IMR-90 (cell line): ENCODE measurements around the gene PRR5L. TPM values are rescaled to one million over a fixed set of nuclear protein-coding genes. Genes with fewer than 3 reads are reported as not detected.

Experiments
- ATAC-seq: fragments of 200-7000 bp; cut with Tn5 transposase; 2 replicates; pipeline ENCODE4 v1.9.1; 2020; ENCODE audit warnings: low read depth, mild to moderate bottlenecking, moderate library complexity
- BruUV-seq: library from RNA; stranded (reverse); fragments of 400-500 nt; replicated peaks from 2 replicates; lab custom pipeline; 2021; lab: Mats Ljungman, UMichigan
- CTCF ChIA-PET: fragments of 300-600 bp; formaldehyde crosslinking; extraction: SDS; loops from one replicate; lab custom pipeline; 2021; ENCODE audit warnings: antibody characterized with exemption; lab: Yijun Ruan, JAX
- POLR2A ChIA-PET: fragments of 300-600 bp; sonication (Branson Sonifier 250); formaldehyde crosslinking; loops from one replicate; lab custom pipeline; 2022; ENCODE audit warnings: antibody characterized with exemption; ENCODE audit not compliant: unreplicated experiment; lab: Charles Lee
- DNase-seq: peaks from one replicate; pipeline ENCODE4 v3.0.0; 2013
- H2AFZ ChIP-seq: replicated peaks from 2 replicates; pipeline ENCODE3; 2013; ENCODE audit warnings: low read length, mild to moderate bottlenecking; ENCODE audit not compliant: poor library complexity
- H2AK5ac ChIP-seq: 2 replicates; pipeline ENCODE4 v1.6.1; 2013; ENCODE audit warnings: low read depth, low read length, inconsistent platforms
- H2AK9ac ChIP-seq: replicated peaks from 2 replicates; pipeline ENCODE3; 2013; ENCODE audit warnings: mild to moderate bottlenecking, low read depth, low read length, moderate library complexity; ENCODE audit not compliant: poor library complexity
- H2BK120ac ChIP-seq: 2 replicates; pipeline ENCODE4 v1.6.1; 2013; ENCODE audit warnings: low read depth, low read length, inconsistent platforms
- H2BK15ac ChIP-seq: 3 replicates; pipeline ENCODE4 v1.6.1; 2013; ENCODE audit warnings: low read depth, low read length, inconsistent platforms
- H2BK20ac ChIP-seq: 2 replicates; pipeline ENCODE4 v1.6.1; 2013; ENCODE audit warnings: low read depth, mild to moderate bottlenecking, inconsistent platforms, low read length, moderate library complexity
- H2BK5ac ChIP-seq: 2 replicates; pipeline ENCODE4 v1.6.1; 2013; ENCODE audit warnings: mild to moderate bottlenecking, low read depth, low read length, inconsistent platforms; ENCODE audit not compliant: poor library complexity, severe bottlenecking
- H3K14ac ChIP-seq: replicated peaks from 2 replicates; pipeline ENCODE4 v1.6.1; 2013; ENCODE audit warnings: low read depth, low read length, inconsistent platforms
- H3K18ac ChIP-seq: 2 replicates; pipeline ENCODE4 v1.6.1; 2013; ENCODE audit warnings: low read depth, low read length, control low read depth
- H3K23ac ChIP-seq: 2 replicates; pipeline ENCODE4 v1.6.1; 2013; ENCODE audit warnings: low read depth, low read length, inconsistent platforms
- H3K27ac ChIP-seq: 2 replicates; pipeline ENCODE4 v1.5.1; 2013; ENCODE audit warnings: mild to moderate bottlenecking, control low read depth, low read length; ENCODE audit not compliant: insufficient read depth
- H3K27me3 ChIP-seq: 2 replicates; pipeline ENCODE4 v1.6.1; 2013; ENCODE audit warnings: low read length; ENCODE audit not compliant: control insufficient read depth, insufficient read depth
- H3K36me3 ChIP-seq: 2 replicates; pipeline ENCODE4 v1.6.1; 2013; ENCODE audit warnings: low read length, mixed read lengths; ENCODE audit not compliant: control insufficient read depth, insufficient read depth
- H3K4ac ChIP-seq: 2 replicates; pipeline ENCODE4 v1.6.1; 2013; ENCODE audit warnings: low read depth, low read length, inconsistent platforms
- H3K4me1 ChIP-seq: 2 replicates; pipeline ENCODE4 v1.6.1; 2013; ENCODE audit warnings: low read length, mixed read lengths; ENCODE audit not compliant: control insufficient read depth, insufficient read depth
- H3K4me2 ChIP-seq: 2 replicates; pipeline ENCODE4 v1.6.1; 2013; ENCODE audit warnings: low read depth, mild to moderate bottlenecking, control low read depth, low read length, moderate library complexity
- H3K4me3 ChIP-seq: 2 replicates; pipeline ENCODE4 v1.5.1; 2013; ENCODE audit warnings: low read depth, mild to moderate bottlenecking, control low read depth, low read length, moderate library complexity; ENCODE audit not compliant: insufficient read depth
- H3K56ac ChIP-seq: 2 replicates; pipeline ENCODE4 v1.6.1; 2013; ENCODE audit warnings: low read length, inconsistent platforms; ENCODE audit not compliant: insufficient read depth; ENCODE audit errors: extremely low read depth
- H3K79me1 ChIP-seq, 2 experiments: 2 replicates each; pipeline ENCODE4 v1.6.1; 2013; ENCODE audit warnings: low read length in 2 of 2, inconsistent platforms in 1 of 2, low read depth in 1 of 2
- H3K9ac ChIP-seq: 2 replicates; pipeline ENCODE4 v1.6.1; 2013; ENCODE audit warnings: low read depth, low read length, control low read depth
- H3K9me1 ChIP-seq: 2 replicates; pipeline ENCODE4 v1.6.1; 2013; ENCODE audit warnings: low read length, inconsistent platforms; ENCODE audit not compliant: insufficient read depth
- H3K9me3 ChIP-seq: 2 replicates; pipeline ENCODE4 v1.6.1; 2013; ENCODE audit warnings: low read length; ENCODE audit not compliant: control insufficient read depth, insufficient read depth
- H4K20me1 ChIP-seq: 2 replicates; pipeline ENCODE4 v1.6.1; 2013; ENCODE audit warnings: low read length, inconsistent platforms; ENCODE audit not compliant: insufficient read depth
- H4K5ac ChIP-seq: 2 replicates; pipeline ENCODE4 v1.6.1; 2013; ENCODE audit warnings: mild to moderate bottlenecking, low read depth, low read length, control low read depth
- H4K8ac ChIP-seq, 2 experiments: 2 replicates each; pipeline ENCODE4 v1.6.1; 2013; ENCODE audit warnings: low read depth in 2 of 2, low read length in 2 of 2, control low read depth in 1 of 2, inconsistent platforms in 1 of 2
- H4K91ac ChIP-seq: 2 replicates; pipeline ENCODE4 v1.6.1; 2013; ENCODE audit warnings: low read depth, low read length, inconsistent platforms; ENCODE audit not compliant: insufficient read depth
- BHLHE40 ChIP-seq: fragments of 150-350 bp; IDR thresholded peaks from 2 replicates; pipeline ENCODE4 v1.6.1; 2016; ENCODE audit warnings: mild to moderate bottlenecking, low read depth, low read length
- CEBPB ChIP-seq: IDR thresholded peaks from 2 replicates; pipeline ENCODE4 v1.6.1; 2012; ENCODE audit warnings: low read depth, low read length, improper control_type of control experiment
- CHD1 ChIP-seq: IDR thresholded peaks from 2 replicates; pipeline ENCODE4 v1.6.1; 2012; ENCODE audit warnings: low read depth, low read length, improper control_type of control experiment
- FOS ChIP-seq: fragments of 150-350 bp; IDR thresholded peaks from 2 replicates; pipeline ENCODE4 v1.6.1; 2016; ENCODE audit warnings: low read depth, low read length
- MAFK ChIP-seq: IDR thresholded peaks from 2 replicates; pipeline ENCODE4 v1.6.1; 2012; ENCODE audit warnings: low read depth, low read length, improper control_type of control experiment
- MXI1 ChIP-seq: IDR thresholded peaks from 2 replicates; pipeline ENCODE4 v1.6.1; 2012; ENCODE audit warnings: low read depth, mild to moderate bottlenecking, low read length, moderate library complexity, borderline replicate concordance
- NFE2L2 ChIP-seq: fragments of 150-350 bp; IDR thresholded peaks from 2 replicates; pipeline ENCODE4 v1.6.1; 2016; ENCODE audit warnings: low read depth, mild to moderate bottlenecking, low read length
- POLR2A ChIP-seq: IDR thresholded peaks from 2 replicates; pipeline ENCODE4 v1.6.1; 2012; ENCODE audit warnings: mild to moderate bottlenecking, low read depth, low read length
- RAD21 ChIP-seq: IDR thresholded peaks from 2 replicates; pipeline ENCODE4 v1.6.1; 2012; ENCODE audit warnings: low read length, improper control_type of control experiment
- RCOR1 ChIP-seq: IDR thresholded peaks from 2 replicates; pipeline ENCODE4 v1.6.1; 2012; ENCODE audit warnings: mild to moderate bottlenecking, low read length, improper control_type of control experiment; ENCODE audit not compliant: insufficient replicate concordance
- RFX5 ChIP-seq: IDR thresholded peaks from 2 replicates; pipeline ENCODE4 v1.8.0; 2012; ENCODE audit warnings: low read depth, mild to moderate bottlenecking, low read length, moderate library complexity
- SMC3 ChIP-seq: fragments of 150-350 bp; IDR thresholded peaks from 2 replicates; pipeline ENCODE4 v1.6.1; 2016; ENCODE audit warnings: low read depth, mild to moderate bottlenecking, antibody characterized with exemption, low read length, moderate library complexity
- WGBS, 2 experiments: methylation state at CpG; one replicate each; pipeline versions ENCODE4 v1.1.5 to v1.1.7; 2013; ENCODE audit warnings: missing lambda C conversion rate in 2 of 2; ENCODE audit not compliant: insufficient read length in 1 of 2; ENCODE audit errors: extremely low coverage in 2 of 2; 5-methylcytosine and 5-hydroxymethylcytosine counted together
- dilution Hi-C: fragments of 300-500 bp; cut with HindIII; formaldehyde crosslinking; loops from one replicate; pipeline ENCODE4 v1.14.3; 2018; ENCODE audit warnings: low sequenced_read_pairs; ENCODE audit not compliant: unreplicated experiment
- in situ Hi-C: fragments of 300-500 bp; cut with MboI; formaldehyde crosslinking; loops from 3 replicates; pipeline ENCODE4 v1.14.3; 2019; ENCODE audit warnings: low sequenced_read_pairs, inconsistent platforms, mixed read lengths
- intact Hi-C: fragments of 100-400 bp; cut with micrococcal nuclease; formaldehyde crosslinking; loops from 2 replicates; pipeline ENCODE4 v1.10.0; 2022
- polyA plus RNA-seq, 3 experiments: library from polyadenylated mRNA; depleted of rRNA; stranded (reverse); fragments of >200 nt; gene quantifications; 2 replicates each; pipeline ENCODE4 v1.2.3, GENCODE V29; 2012; ENCODE audit warnings: low replicate concordance in 1 of 3
- total RNA-seq: library from RNA; depleted of rRNA; stranded (reverse); fragments of >200 nt; gene quantifications from 2 replicates; pipeline ENCODE4 v1.2.3, GENCODE V29; 2012
- TF ChIP-seq, protein P1 (sequence below): conservative IDR thresholded peaks from 2 replicates; pipeline ENCODE4 v1.5.1; 2012; ENCODE audit warnings: mild to moderate bottlenecking, low read depth, low read length, improper control_type of control experiment
- TF ChIP-seq, protein P2 (sequence below): fragments of 150-350 bp; IDR thresholded peaks from 2 replicates; pipeline ENCODE4 v1.6.1; 2017; ENCODE audit warnings: mild to moderate bottlenecking, antibody characterized with exemption, low read length, low read depth

Gene PRR5L
- total and polyA plus RNA-seq, 2 of the 4 experiments (the other 2 are of a cell fraction): 2.9 to 3.6 TPM

DNA sequence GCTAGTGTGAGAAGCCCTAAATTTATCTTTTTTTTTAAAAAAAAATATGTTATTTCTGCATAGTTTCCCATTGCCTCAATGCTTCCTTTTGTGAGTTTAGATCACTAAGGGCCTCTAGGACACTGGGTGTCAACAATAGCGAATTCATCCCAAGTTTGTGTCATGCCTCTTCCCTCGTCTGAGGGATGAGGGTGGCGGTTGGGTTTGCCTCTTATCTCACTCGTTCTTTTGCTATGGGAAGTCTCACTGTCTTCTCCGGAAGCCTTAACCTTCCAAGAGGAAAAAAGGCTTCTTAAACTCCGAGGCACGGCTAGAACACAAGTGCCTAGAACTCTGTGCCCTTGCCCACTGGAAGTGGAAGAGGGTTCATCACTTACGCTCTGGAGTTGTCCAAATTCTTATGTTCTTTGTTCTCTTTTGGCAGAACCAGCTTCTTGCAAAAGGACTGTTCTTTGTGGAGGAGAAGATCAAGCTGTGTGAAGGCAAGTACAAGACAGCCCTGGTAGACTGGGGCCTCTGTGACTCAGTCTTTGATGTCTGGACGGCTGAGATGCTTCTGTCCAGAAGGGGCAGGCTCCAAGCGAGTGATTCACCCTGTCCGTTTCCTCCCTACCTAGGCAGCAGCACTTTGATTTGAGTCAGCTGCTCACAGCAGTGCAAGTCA is 135.5 kb downstream of the PRR5L start:
- H4K8ac ChIP-seq: peak overlapping the region; percentile 8 to 57; a peak in 3 of 4 replicates
- intact Hi-C loops: loop anchor here (2.0 kb wide), 1 partner anchor 55 kb away; no protein-coding TSS in a partner anchor
- no peaks in the 10 kb centered on the region for H3K9me3 ChIP-seq
- peak overlapping the region; percentile 46 for H3K23ac ChIP-seq
- H3K4me2 ChIP-seq: peak overlapping the region; percentile 61
- peak overlapping the region; percentile 86 for H4K91ac ChIP-seq
- H3K9ac ChIP-seq: peak overlapping the region; percentile 15; the same call in 1 of the 2 replicates
- peaks cover 17% of the 10 kb centered on the region for H3K4me1 ChIP-seq
- peak overlapping the region; percentile 89 for H2BK5ac ChIP-seq
- peak overlapping the region; percentile 80 for H2AK9ac ChIP-seq
- peak overlapping the region; percentile 42; the same call in 1 of the 2 replicates for H4K5ac ChIP-seq
- peak overlapping the region; percentile 92 for H3K4ac ChIP-seq
- H2AFZ ChIP-seq: peak overlapping the region; percentile 70
- peak overlapping the region; percentile 95 for H2BK120ac ChIP-seq
- dilution Hi-C loops: no loop called here
- DNase-seq (peak; percentile 98), ATAC-seq (peak; percentile 100)
- peak overlapping the region; percentile 93 for H3K14ac ChIP-seq
- peak overlapping the region; percentile 10 for H2AK5ac ChIP-seq
- peak overlapping the region; percentile 78 for H3K18ac ChIP-seq
- H3K27ac ChIP-seq: peak overlapping the region; percentile 55
- peak overlapping the region; percentile 14; the same call in 1 of the 2 replicates for H3K4me3 ChIP-seq
- no peaks in the 10 kb centered on the region for H4K20me1 ChIP-seq
- H3K56ac ChIP-seq: peak overlapping the region; percentile 77
- H3K9me1 ChIP-seq: peaks cover 23% of the 10 kb centered on the region
- ChIA-PET CTCF (interaction anchor here (0.8 to 1.4 kb wide), 4 partner anchors 36 to 140 kb away, joined by 4 to 9 read pairs (median 6); no protein-coding TSS in a partner anchor), POLR2A (no interaction called here)
- in situ Hi-C loops: no loop called here
- no CpG with 5 or more reads among the region's 11 CpGs for WGBS, 2 experiments
- no TSS peak for BruUV-seq
- no peaks in the 10 kb centered on the region for H3K27me3 ChIP-seq
- peak overlapping the region; percentile 84 for H2BK20ac ChIP-seq
- H3K36me3 ChIP-seq: no peaks in the 10 kb centered on the region
- H3K79me1 ChIP-seq: peaks cover 0 to 12% of the 10 kb centered on the region in 2 experiments; a peak in 2 of 4 replicates
- peak overlapping the region; percentile 57; the same call in 2 of the 3 replicates for H2BK15ac ChIP-seq
- TF ChIP-seq POLR2A: no peak
- TF ChIP-seq CHD1: no peak
- peak; percentile 66 for TF ChIP-seq CEBPB
- no peak for TF ChIP-seq RFX5
- TF ChIP-seq SMC3: peak; percentile 11; the same call in 1 of the 2 replicates
- TF ChIP-seq NFE2L2: no peak
- peak; percentile 23 for TF ChIP-seq BHLHE40
- no peak for TF ChIP-seq RCOR1
- TF ChIP-seq MXI1: no peak
- TF ChIP-seq, protein P1, sequence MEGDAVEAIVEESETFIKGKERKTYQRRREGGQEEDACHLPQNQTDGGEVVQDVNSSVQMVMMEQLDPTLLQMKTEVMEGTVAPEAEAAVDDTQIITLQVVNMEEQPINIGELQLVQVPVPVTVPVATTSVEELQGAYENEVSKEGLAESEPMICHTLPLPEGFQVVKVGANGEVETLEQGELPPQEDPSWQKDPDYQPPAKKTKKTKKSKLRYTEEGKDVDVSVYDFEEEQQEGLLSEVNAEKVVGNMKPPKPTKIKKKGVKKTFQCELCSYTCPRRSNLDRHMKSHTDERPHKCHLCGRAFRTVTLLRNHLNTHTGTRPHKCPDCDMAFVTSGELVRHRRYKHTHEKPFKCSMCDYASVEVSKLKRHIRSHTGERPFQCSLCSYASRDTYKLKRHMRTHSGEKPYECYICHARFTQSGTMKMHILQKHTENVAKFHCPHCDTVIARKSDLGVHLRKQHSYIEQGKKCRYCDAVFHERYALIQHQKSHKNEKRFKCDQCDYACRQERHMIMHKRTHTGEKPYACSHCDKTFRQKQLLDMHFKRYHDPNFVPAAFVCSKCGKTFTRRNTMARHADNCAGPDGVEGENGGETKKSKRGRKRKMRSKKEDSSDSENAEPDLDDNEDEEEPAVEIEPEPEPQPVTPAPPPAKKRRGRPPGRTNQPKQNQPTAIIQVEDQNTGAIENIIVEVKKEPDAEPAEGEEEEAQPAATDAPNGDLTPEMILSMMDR: peak; percentile 32; the same call in 1 of the 2 replicates
- TF ChIP-seq MAFK: no peak
- TF ChIP-seq, protein P2, sequence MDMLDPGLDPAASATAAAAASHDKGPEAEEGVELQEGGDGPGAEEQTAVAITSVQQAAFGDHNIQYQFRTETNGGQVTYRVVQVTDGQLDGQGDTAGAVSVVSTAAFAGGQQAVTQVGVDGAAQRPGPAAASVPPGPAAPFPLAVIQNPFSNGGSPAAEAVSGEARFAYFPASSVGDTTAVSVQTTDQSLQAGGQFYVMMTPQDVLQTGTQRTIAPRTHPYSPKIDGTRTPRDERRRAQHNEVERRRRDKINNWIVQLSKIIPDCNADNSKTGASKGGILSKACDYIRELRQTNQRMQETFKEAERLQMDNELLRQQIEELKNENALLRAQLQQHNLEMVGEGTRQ: no peak; the same call in 1 of the 2 replicates
- peak; percentile 98 for TF ChIP-seq FOS
- TF ChIP-seq RAD21: peak; percentile 34
